ENCODE results near the gene WNK2. TPM values are rescaled to one million over a fixed set of nuclear protein-coding genes. Genes with fewer than 3 reads are reported as not detected.

Gene WNK2
- polyA plus RNA-seq, 3 donors, result 0.40 TPM; not detected in 2

DNA sequence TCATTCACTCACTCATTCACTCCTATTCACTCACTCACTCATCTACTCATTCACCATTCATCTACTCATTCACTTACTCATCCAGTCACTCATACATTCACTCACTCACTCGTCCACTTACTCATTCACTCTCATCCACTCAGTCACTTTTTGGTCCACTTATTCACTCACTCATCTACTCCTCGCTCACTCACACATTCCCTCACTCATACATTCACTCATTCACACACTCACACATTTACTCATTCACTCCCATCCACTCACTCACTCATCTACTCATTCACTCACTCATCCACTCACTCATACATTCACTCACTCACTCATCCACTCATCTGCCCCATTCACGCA is 27.7 kb downstream of the WNK2 start:
- Mint-ChIP-seq H3K27ac (no peak overlapping the region), H3K4me3 (no peak overlapping the region), H3K9me3 (peaks cover 7 to 20% (median 16%) of the 10 kb centered on the region in 7 donors), H3K4me1 (no peaks in the 10 kb centered on the region), H3K36me3 (no peaks in the 10 kb centered on the region), H3K27me3 (ENCODE audit: low read depth in 3 of 3) (peaks cover 7 to 11% (median 8%) of the 10 kb centered on the region in 3 donors)
- Histone ChIP-seq H3K27me3 (ENCODE audit: control insufficient read depth in 2 of 2, insufficient read depth in 2 of 2, low read length in 2 of 2) (no peaks in the 10 kb centered on the region), H3K79me2 (ENCODE audit: insufficient read depth, low read length) (no peaks in the 10 kb centered on the region), H4K20me1 (ENCODE audit: insufficient read depth, low read length) (no peaks in the 10 kb centered on the region), H3K4me2 (replicated peaks; ENCODE audit: extremely low read depth, low read length, poor library complexity, severe bottlenecking) (no peak overlapping the region), H2AFZ (ENCODE audit: insufficient read depth, low read depth, low read length, poor library complexity, severe bottlenecking) (no peak overlapping the region), H3K9ac (ENCODE audit: insufficient read depth, low read length, poor library complexity, severe bottlenecking) (no peak overlapping the region), H3K4me1 (ENCODE audit: control insufficient read depth in 1 of 2, insufficient read depth in 2 of 2, low read length in 2 of 2) (no peaks in the 10 kb centered on the region), H3K27ac (ENCODE audit: low read depth in 1 of 2, low read length in 2 of 2) (no peak overlapping the region), H3K36me3 (replicated peaks in 1 of 2; ENCODE audit: control insufficient read depth in 1 of 2, insufficient read depth in 2 of 2, low read length in 2 of 2) (no peaks in the 10 kb centered on the region), H3K9me3 (replicated peaks in 1 of 2; ENCODE audit: control insufficient read depth in 1 of 2, insufficient read depth in 1 of 2, low read length in 2 of 2) (peaks cover 5 to 10% of the 10 kb centered on the region in 2 donors), H3K4me3 (replicated peaks in 1 of 3; ENCODE audit: low read depth in 2 of 3, low read length in 3 of 3) (no peak overlapping the region)
- intact Hi-C loops (cut with micrococcal nuclease), result no loop called here
- WGBS (ENCODE audit: insufficient coverage), result 98% methylated on average over 3 of the region's 3 CpGs
- DNase-seq, result no peak
- no peak for TF ChIP-seq CTCF (IDR thresholded peaks at IDR 0.05)

DNA sequence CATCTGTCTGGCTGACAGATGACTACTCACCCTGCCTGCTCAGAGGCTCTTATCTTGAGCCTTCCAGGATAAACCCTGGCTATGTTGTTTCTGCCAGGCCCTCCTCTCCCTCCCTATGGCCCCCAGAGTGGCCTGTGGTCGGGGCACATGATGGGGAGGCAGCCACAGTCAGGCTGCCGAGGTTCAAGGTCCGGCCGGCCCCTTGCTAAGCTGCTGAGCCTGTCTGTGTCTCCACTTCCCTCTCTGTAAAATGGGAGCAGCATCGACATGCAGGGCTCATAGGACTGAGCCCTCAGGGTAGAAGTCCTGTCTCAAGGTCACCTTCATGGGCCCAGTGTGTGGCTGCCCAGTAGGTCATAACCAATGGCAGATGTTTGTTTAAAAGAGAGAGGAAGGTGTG is 28.5 kb downstream of the WNK2 start:
- H3K4me1 Mint-ChIP-seq, result no peaks in the 10 kb centered on the region

More for the DNA sequence above, 28.5 kb downstream of the WNK2 start:
- H3K36me3 Mint-ChIP-seq, result no peaks in the 10 kb centered on the region
- 83% methylated on average over 5 of the region's 5 CpGs for WGBS (ENCODE audit: insufficient coverage)
- no peak overlapping the region for H3K4me3 Mint-ChIP-seq
- H3K27ac Mint-ChIP-seq, result no peak overlapping the region
- no peak for TF ChIP-seq CTCF (IDR thresholded peaks at IDR 0.05)
- no peak overlapping the region for H3K9ac ChIP-seq (ENCODE audit: insufficient read depth, low read length, poor library complexity, severe bottlenecking)
- H3K27me3 ChIP-seq (ENCODE audit: control insufficient read depth in 2 of 2, insufficient read depth in 2 of 2, low read length in 2 of 2), result no peaks in the 10 kb centered on the region
- no peak overlapping the region for H3K27ac ChIP-seq (ENCODE audit: low read depth in 1 of 2, low read length in 2 of 2)
- peaks cover 5 to 10% of the 10 kb centered on the region in 2 donors for H3K9me3 ChIP-seq (replicated peaks in 1 of 2; ENCODE audit: control insufficient read depth in 1 of 2, insufficient read depth in 1 of 2, low read length in 2 of 2)
- H2AFZ ChIP-seq (ENCODE audit: insufficient read depth, low read depth, low read length, poor library complexity, severe bottlenecking), result no peak overlapping the region
- no peak overlapping the region for H3K4me3 ChIP-seq (replicated peaks in 1 of 3; ENCODE audit: low read depth in 2 of 3, low read length in 3 of 3)
- intact Hi-C loops (cut with micrococcal nuclease), result no loop called here
- H3K9me3 Mint-ChIP-seq, result peaks cover 7 to 21% (median 16%) of the 10 kb centered on the region in 7 donors
- no peaks in the 10 kb centered on the region for H3K4me1 ChIP-seq (ENCODE audit: control insufficient read depth in 1 of 2, insufficient read depth in 2 of 2, low read length in 2 of 2)
- DNase-seq, result no peak
- no peaks in the 10 kb centered on the region for H3K79me2 ChIP-seq (ENCODE audit: insufficient read depth, low read length)
- peaks cover 8 to 10% (median 9%) of the 10 kb centered on the region in 3 donors for H3K27me3 Mint-ChIP-seq (ENCODE audit: low read depth in 3 of 3)
- H4K20me1 ChIP-seq (ENCODE audit: insufficient read depth, low read length), result no peaks in the 10 kb centered on the region
- no peak overlapping the region for H3K4me2 ChIP-seq (replicated peaks; ENCODE audit: extremely low read depth, low read length, poor library complexity, severe bottlenecking)
- no peaks in the 10 kb centered on the region for H3K36me3 ChIP-seq (replicated peaks in 1 of 2; ENCODE audit: control insufficient read depth in 1 of 2, insufficient read depth in 2 of 2, low read length in 2 of 2)

Measured in CD14-positive monocyte (primary cell).